Adipose tissue (tissue), 3 donors: ENCODE data around the gene TMEM235. TPM values are rescaled to one million over a fixed set of nuclear protein-coding genes. Genes with fewer than 3 reads are reported as not detected.

Experiments used
- H3K27ac ChIP-seq: one replicate; pipeline ENCODE4 v1.5.1; 2013; ENCODE audit warnings: low read depth, low read length
- WGBS, 3 donors: extraction: QIAGEN DNeasy Blood & Tissue Kit; methylation state at CpG; one replicate each; pipeline ENCODE4 v1.1.7; 2013; 5-methylcytosine and 5-hydroxymethylcytosine counted together
- polyA plus RNA-seq, 3 donors: library from polyadenylated mRNA; stranded (reverse); fragments of 200-250 nt; gene quantifications; one replicate each; pipeline ENCODE4 v1.2.3, GENCODE V29; 2013
- donor health status: healthy with polysubstance abuse.
- donor health status: Bipolar disorder and iron deficiency.
- donor health status: healthy.

TMEM235 gene
- polyA plus RNA-seq, 3 donors = 0.06 TPM; not detected in 2

DNA sequence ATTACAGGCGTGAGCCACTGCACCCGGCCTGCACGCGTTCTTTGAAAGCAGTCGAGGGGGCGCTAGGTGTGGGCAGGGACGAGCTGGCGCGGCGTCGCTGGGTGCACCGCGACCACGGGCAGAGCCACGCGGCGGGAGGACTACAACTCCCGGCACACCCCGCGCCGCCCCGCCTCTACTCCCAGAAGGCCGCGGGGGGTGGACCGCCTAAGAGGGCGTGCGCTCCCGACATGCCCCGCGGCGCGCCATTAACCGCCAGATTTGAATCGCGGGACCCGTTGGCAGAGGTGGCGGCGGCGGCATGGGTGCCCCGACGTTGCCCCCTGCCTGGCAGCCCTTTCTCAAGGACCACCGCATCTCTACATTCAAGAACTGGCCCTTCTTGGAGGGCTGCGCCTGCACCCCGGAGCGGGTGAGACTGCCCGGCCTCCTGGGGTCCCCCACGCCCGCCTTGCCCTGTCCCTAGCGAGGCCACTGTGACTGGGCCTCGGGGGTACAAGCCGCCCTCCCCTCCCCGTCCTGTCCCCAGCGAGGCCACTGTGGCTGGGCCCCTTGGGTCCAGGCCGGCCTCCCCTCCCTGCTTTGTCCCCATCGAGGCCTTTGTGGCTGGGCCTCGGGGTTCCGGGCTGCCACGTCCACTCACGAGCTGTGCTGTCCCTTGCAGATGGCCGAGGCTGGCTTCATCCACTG, 17.3 kb upstream of the TMEM235 start, which contains the start of gene BIRC5:
BIRC5 (plus strand) TSS at position 238 of the 690 bp plus-strand sequence; CDS start at position 302, 64 bp downstream.
- H3K27ac ChIP-seq = no peak within 1 kb of the TSS
- 0 to 2% (median 1%) methylated on average over 47 to 60 of the region's 60 CpGs for WGBS, 3 donors

DNA sequence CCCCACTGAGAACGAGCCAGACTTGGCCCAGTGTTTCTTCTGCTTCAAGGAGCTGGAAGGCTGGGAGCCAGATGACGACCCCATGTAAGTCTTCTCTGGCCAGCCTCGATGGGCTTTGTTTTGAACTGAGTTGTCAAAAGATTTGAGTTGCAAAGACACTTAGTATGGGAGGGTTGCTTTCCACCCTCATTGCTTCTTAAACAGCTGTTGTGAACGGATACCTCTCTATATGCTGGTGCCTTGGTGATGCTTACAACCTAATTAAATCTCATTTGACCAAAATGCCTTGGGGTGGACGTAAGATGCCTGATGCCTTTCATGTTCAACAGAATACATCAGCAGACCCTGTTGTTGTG, 16.7 kb upstream of the TMEM235 start:
- H3K27ac ChIP-seq = no peak overlapping the region
- WGBS, 3 donors = 18 to 21% (median 19%) methylated on average over 5 of the region's 5 CpGs

DNA sequence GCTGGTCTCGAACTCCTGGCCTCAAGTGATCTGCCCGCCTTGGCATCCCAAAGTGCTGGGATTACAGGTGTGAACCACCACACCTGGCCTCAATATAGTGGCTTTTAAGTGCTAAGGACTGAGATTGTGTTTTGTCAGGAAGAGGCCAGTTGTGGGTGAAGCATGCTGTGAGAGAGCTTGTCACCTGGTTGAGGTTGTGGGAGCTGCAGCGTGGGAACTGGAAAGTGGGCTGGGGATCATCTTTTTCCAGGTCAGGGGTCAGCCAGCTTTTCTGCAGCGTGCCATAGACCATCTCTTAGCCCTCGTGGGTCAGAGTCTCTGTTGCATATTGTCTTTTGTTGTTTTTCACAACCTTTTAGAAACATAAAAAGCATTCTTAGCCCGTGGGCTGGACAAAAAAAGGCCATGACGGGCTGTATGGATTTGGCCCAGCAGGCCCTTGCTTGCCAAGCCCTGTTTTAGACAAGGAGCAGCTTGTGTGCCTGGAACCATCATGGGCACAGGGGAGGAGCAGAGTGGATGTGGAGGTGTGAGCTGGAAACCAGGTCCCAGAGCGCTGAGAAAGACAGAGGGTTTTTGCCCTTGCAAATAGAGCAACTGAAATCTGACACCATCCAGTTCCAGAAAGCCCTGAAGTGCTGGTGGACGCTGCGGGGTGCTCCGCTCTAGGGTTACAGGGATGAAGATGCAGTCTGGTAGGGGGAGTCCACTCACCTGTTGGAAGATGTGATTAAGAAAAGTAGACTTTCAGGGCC, 11.9 kb upstream of the TMEM235 start:
- no peak overlapping the region for H3K27ac ChIP-seq
- 90 to 94% (median 91%) methylated on average over 11 of the region's 11 CpGs for WGBS, 3 donors

DNA sequence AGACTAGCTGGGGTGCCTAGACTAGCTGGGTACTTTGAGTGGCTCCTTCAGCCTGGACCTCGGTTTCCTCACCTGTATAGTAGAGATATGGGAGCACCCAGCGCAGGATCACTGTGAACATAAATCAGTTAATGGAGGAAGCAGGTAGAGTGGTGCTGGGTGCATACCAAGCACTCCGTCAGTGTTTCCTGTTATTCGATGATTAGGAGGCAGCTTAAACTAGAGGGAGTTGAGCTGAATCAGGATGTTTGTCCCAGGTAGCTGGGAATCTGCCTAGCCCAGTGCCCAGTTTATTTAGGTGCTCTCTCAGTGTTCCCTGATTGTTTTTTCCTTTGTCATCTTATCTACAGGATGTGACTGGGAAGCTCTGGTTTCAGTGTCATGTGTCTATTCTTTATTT, 8.4 kb upstream of the TMEM235 start:
- WGBS, 3 donors = 56 to 88% (median 70%) methylated on average over 4 of the region's 4 CpGs
- H3K27ac ChIP-seq = no peak overlapping the region

DNA sequence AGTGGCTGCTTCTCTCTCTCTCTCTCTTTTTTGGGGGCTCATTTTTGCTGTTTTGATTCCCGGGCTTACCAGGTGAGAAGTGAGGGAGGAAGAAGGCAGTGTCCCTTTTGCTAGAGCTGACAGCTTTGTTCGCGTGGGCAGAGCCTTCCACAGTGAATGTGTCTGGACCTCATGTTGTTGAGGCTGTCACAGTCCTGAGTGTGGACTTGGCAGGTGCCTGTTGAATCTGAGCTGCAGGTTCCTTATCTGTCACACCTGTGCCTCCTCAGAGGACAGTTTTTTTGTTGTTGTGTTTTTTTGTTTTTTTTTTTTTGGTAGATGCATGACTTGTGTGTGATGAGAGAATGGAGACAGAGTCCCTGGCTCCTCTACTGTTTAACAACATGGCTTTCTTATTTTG, 7.7 kb upstream of the TMEM235 start:
- 73 to 87% (median 79%) methylated on average over 3 of the region's 3 CpGs for WGBS, 3 donors
- no peak overlapping the region for H3K27ac ChIP-seq

DNA sequence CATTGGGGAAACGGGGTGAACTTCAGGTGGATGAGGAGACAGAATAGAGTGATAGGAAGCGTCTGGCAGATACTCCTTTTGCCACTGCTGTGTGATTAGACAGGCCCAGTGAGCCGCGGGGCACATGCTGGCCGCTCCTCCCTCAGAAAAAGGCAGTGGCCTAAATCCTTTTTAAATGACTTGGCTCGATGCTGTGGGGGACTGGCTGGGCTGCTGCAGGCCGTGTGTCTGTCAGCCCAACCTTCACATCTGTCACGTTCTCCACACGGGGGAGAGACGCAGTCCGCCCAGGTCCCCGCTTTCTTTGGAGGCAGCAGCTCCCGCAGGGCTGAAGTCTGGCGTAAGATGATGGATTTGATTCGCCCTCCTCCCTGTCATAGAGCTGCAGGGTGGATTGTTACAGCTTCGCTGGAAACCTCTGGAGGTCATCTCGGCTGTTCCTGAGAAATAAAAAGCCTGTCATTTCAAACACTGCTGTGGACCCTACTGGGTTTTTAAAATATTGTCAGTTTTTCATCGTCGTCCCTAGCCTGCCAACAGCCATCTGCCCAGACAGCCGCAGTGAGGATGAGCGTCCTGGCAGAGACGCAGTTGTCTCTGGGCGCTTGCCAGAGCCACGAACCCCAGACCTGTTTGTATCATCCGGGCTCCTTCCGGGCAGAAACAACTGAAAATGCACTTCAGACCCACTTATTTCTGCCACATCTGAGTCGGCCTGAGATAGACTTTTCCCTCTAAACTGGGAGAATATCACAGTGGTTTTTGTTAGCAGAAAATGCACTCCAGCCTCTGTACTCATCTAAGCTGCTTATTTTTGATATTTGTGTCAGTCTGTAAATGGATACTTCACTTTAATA, 7.0 kb upstream of the TMEM235 start:
- no peak overlapping the region for H3K27ac ChIP-seq
- WGBS, 3 donors = 80 to 88% (median 87%) methylated on average over 27 of the region's 27 CpGs

DNA sequence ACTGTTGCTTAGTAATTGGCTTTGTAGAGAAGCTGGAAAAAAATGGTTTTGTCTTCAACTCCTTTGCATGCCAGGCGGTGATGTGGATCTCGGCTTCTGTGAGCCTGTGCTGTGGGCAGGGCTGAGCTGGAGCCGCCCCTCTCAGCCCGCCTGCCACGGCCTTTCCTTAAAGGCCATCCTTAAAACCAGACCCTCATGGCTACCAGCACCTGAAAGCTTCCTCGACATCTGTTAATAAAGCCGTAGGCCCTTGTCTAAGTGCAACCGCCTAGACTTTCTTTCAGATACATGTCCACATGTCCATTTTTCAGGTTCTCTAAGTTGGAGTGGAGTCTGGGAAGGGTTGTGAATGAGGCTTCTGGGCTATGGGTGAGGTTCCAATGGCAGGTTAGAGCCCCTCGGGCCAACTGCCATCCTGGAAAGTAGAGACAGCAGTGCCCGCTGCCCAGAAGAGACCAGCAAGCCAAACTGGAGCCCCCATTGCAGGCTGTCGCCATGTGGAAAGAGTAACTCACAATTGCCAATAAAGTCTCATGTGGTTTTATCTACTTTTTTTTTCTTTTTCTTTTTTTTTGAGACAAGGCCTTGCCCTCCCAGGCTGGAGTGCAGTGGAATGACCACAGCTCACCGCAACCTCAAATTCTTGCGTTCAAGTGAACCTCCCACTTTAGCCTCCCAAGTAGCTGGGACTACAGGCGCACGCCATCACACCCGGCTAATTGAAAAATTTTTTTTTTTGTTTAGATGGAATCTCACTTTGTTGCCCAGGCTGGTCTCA, 6.2 kb upstream of the TMEM235 start:
- 95 to 97% (median 96%) methylated on average over 16 of the region's 16 CpGs for WGBS, 3 donors
- H3K27ac ChIP-seq = no peak overlapping the region

DNA sequence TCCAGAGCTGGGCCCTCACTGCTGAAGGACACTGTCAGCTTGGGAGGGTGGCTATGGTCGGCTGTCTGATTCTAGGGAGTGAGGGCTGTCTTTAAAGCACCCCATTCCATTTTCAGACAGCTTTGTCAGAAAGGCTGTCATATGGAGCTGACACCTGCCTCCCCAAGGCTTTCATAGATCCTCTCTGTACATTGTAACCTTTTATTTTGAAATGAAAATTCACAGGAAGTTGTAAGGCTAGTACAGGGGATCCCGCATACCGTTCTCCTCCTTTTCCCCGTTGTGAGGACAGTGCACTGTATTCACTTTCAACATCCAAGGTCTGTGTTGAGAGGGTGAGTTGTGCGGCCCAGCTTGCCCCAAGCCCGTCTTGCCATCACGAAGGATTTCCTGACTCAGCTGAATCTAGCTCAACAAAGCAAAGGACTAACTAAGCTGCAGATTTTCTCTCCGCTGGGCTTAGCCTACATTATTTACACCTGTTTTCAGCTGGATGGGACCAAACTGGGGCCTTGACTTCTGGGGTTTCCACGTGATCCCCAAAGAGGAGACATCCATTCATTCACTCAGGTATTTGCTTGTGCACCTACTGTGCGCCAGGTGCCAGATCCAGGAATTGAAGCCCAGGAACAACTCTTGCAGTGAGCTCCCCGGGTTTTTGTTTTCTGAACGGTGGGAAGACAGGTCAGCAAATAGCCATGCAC, 5.2 kb upstream of the TMEM235 start:
- 70 to 77% (median 71%) methylated on average over 12 of the region's 12 CpGs for WGBS, 3 donors
- H3K27ac ChIP-seq = no peak overlapping the region

DNA sequence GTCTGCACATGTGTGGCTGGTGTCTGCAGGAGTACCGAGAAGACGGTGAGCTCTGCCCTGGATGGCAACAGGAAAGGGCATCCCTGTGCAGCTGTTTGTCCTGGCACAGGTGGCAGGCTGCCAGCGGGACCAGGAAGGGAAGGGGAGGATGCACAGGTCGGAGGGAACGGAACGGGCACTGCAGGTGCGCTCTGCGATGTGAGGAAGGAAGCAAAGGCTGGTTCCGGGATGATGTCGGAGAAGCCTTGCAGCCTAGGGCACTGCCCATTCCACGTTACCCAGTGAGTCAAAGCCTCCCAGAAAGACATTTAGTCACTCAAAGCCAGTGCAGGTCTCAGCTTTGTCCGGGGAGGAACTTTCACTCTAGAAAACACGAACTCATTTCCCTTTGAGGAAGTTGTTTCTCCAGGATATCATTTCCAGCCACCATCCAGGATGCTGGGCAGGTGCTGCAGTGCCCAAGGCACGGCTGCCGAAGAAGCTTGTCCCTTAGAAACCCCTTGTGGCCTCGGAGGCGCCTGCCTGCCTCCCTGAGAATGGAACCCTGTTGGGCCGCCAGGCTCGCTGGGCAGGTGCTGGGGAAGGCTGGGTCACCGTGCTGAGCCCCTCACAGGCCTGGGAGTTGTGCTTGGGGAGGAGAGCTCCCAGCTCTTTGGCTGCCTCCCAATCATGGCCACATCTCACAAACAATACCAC, 4.5 kb upstream of the TMEM235 start:
- 42 to 73% (median 50%) methylated on average over 20 of the region's 20 CpGs for WGBS, 3 donors
- no peak overlapping the region for H3K27ac ChIP-seq

DNA sequence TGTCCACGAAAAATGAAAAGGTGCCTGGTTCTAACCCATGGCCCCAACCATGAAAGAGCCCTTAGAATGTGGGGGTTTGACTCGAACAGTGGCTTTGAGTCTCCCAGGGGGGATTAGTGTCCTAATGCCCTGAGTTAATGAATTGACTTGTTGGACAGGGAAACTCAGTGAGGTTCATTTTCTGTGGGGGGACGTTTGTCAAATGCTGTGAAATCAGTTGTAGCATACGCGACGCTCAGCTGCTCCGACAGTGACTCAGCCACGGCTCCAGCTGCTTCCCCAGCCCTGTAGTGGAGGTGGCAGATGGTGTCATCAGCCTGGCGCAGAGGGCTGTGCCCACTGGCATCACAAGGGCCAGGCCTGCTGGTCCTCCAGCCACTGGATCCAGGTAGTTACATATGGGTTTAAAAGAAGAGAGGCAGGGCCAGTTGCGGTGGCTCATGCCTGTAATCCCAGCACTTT, 3.9 kb upstream of the TMEM235 start:
- 62 to 78% (median 72%) methylated on average over 10 of the region's 10 CpGs for WGBS, 3 donors
- no peak overlapping the region for H3K27ac ChIP-seq

DNA sequence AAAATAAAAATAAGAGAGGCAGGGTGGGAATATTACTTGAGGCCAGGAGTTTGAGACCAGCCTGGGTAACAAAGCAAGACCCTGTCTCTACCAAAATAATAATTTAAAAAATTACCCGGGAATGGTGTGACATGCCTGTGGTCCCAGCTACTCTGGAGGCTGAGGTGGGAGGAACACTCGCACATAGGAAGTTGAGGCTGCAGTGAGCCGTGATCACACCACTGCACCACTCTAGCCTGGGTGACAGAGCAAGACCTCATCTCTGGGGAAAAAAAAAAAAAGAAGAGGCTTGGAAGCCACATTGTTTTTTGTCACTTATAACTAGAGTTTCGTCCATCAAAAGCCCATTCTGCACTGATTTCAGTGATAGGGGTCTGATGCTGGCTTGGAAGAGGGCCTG, 3.3 kb upstream of the TMEM235 start:
- WGBS, 3 donors = 77 to 89% (median 89%) methylated on average over 4 of the region's 4 CpGs

DNA sequence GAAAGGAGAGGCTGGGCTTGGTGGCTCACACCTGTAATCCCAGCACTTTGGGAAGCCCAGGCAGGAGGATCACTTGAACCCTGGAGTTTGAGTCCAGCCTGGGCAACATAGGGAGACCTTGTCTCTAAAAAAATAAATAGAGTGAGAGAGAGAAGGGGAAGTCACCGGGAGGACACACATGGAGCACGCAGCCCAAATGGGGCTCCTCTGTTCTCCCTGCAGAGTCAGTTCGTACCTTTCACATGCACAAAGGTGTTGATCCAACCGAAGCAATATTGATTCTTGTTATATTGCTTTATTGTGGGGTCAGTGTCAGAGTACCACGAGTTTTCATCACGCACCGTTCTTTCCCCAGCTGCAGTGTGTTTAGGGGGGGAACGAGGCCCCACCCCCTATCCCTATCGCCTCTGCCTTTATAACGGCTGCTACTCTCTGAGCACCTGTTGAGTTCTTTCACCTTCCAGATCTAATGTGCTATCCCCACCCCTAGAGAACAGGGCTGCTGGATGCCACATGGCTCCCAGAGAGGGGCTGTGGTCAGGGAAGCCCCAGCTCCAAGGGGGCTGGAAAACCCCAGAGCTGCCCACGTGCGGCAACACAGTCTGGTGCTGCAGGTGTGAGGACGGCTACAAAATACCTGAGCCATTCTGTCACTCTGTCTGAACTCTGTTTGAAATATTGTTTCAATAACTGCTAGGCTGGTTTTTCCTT, 1.0 kb upstream of the TMEM235 start:
- H3K27ac ChIP-seq = no peak overlapping the region
- WGBS, 3 donors = 35 to 79% (median 72%) methylated on average over 13 of the region's 13 CpGs

More for the DNA sequence above, 3.3 kb upstream of the TMEM235 start:
- no peak overlapping the region for H3K27ac ChIP-seq

DNA sequence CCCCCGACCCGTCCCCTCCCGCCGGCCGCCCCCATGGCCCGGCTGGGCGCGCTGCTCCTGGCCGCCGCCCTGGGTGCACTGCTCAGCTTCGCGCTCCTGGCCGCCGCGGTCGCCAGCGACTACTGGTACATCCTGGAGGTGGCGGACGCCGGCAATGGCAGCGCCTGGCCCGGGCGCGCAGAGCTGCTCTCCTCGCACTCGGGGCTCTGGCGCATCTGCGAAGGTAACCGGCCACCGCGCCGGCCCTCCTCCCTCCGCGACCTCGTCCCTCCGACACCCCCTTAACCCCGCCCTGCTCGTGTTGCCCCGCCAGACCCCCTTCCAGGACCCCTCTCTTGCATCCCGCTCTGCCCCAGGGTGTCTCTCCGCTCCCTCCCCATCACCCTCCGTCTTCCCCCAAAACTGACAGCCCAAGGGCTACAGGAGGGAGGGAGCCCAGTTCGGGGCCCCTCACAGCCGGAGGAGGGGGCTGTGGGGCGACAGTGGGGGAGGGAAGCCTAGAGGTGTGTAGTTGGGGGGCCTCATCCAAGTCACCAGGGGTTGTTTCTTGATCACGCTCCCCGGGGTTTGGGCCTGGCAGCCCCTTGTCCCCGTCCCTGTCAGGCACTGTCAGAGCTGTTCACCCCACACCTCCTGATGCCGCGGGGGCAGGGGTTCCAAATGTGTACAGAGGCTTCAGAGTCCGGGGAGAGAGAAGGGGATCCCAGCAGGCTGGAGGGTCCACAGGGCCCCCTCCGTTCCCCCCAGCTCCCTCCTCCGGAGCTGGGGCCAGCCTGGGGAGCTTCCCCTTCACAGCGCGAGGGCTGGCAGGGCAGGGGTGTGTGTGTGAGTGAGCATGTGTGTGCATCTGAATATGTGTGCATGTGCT, 794 bp downstream of the TMEM235 start:
- WGBS, 3 donors = 14 to 15% (median 15%) methylated on average over 41 to 48 of the region's 55 CpGs
- no peak overlapping the region for H3K27ac ChIP-seq

DNA sequence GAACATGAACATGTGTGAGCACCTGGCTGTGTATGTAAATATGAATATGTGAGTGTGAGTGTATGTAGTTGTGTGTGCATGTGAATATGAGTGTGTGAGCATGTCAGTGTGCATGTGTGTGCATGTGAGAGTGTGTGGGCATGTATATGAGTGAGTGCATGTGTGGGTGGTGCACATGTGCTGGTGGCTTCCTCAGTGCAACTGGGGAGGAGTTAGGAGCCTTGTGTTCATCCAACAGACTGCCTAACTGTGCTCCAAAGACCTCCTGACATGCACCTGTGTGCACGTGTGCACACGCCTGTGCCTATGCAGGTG, 1.4 kb downstream of the TMEM235 start:
- H3K27ac ChIP-seq = no peak overlapping the region
- WGBS, 3 donors = 94 to 97% (median 94%) methylated on average over 2 of the region's 2 CpGs

DNA sequence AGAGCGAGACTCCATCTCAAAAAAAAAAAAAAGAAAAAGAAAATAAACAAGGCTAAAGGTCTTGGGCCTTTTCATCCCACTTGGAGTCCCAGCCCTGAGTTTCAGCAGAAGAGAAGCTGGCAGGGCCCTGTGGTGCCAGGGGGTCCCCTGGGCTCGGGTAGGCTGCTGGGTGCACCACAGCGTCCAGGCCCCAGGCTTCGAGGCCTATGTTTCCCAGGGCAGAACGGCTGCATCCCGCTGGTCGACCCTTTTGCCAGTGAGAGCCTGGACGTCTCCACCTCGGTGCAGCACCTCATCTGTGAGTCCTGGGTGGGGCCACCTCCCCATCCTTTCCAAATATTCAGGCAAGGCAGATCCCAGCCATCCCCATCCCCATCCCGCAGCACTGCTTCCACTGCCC, 2.2 kb downstream of the TMEM235 start:
- no peak overlapping the region for H3K27ac ChIP-seq
- 89 to 94% (median 94%) methylated on average over 9 to 10 of the region's 10 CpGs for WGBS, 3 donors
